ENCODE measurements around the gene MYH14. TPM values are rescaled to one million over a fixed set of nuclear protein-coding genes. Genes with fewer than 3 reads are reported as not detected.

The MYH14 gene
- total and polyA plus RNA-seq, 2 of the 13 experiments (the other 11 are each of a cell fraction or from before 2014, with no cell fraction given) = 5.5 to 5.8 TPM

DNA sequence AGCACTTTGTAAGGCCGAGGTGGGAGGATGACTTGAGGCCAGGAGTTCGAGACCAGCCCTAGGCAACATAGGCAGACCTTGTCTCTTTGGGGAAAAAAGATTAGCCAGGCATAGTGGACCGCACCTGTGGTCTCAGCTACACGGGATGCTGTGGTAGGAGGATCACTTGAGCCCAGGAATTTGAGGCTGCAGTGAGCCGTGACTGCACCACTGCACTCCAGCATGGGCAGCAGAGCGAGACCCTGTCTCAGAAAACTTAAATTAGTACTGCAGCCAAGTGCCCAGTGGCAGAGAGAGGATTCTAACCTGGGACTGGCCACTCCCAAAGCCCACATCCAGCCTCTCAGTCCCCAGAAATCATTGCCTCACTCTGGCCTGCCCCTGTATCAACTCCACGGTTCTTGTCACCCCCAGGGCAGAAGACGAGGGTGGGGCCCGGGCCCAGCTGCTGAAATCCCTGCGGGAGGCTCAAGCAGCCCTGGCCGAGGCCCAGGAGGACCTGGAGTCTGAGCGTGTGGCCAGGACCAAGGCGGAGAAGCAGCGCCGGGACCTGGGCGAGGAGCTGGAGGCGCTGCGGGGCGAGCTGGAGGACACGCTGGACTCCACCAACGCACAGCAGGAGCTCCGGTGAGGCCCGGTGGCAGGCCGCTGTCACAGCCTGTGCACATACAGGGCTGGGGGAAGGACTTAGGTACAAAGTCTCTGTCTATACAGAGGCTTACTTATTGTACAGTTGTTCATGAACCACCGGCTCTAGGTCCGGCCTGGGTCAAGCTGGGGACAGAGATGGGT lies 72.4 kb downstream of the MYH14 start (continued):
- 0 out of 2 replicates have a peak, but pooled peaks have one; percentile 29 for TF ChIP-seq KAT8 (CRISPR knock-in tag; IDR thresholded peaks at IDR 0.05)
- TF ChIP-seq ZNF777 (CRISPR knock-in tag; IDR thresholded peaks at IDR 0.05) = no peak
- 0 out of 2 replicates have a peak, but pooled peaks have one; percentile 33 for TF ChIP-seq MEF2D (CRISPR knock-in tag; IDR thresholded peaks at IDR 0.05)
- no peak for TF ChIP-seq ARNT (IDR thresholded peaks at IDR 0.05)
- 0 out of 2 replicates have a peak, but pooled peaks have one; percentile 33 for TF ChIP-seq ZNF205 (CRISPR knock-in tag; IDR thresholded peaks at IDR 0.05)
- no peak for TF ChIP-seq SETDB1 (CRISPR knock-in tag; IDR thresholded peaks at IDR 0.05; ENCODE audit: borderline replicate concordance)
- no peak for TF ChIP-seq ZNF33B (CRISPR knock-in tag; IDR thresholded peaks at IDR 0.05)
- TF ChIP-seq ATRX (CRISPR knock-in tag; IDR thresholded peaks at IDR 0.05; ENCODE audit: borderline replicate concordance) = no peak
- TF ChIP-seq NFKB2 (CRISPR knock-in tag; IDR thresholded peaks at IDR 0.05; ENCODE audit: borderline replicate concordance) = no peak
- TF ChIP-seq CBX1 (IDR thresholded peaks at IDR 0.05; ENCODE audit: low read depth) = no peak
- TF ChIP-seq ZFY (CRISPR knock-in tag; IDR thresholded peaks at IDR 0.05) = peak; percentile 91
- TF ChIP-seq PHB2 (IDR thresholded peaks at IDR 0.05; ENCODE audit: partially characterized antibody) = no peak
- no peak for TF ChIP-seq KDM5B (CRISPR knock-in tag; IDR thresholded peaks at IDR 0.05; ENCODE audit: borderline replicate concordance)
- no peak for TF ChIP-seq CHCHD3 (CRISPR knock-in tag; IDR thresholded peaks at IDR 0.05)
- TF ChIP-seq, protein P1, sequence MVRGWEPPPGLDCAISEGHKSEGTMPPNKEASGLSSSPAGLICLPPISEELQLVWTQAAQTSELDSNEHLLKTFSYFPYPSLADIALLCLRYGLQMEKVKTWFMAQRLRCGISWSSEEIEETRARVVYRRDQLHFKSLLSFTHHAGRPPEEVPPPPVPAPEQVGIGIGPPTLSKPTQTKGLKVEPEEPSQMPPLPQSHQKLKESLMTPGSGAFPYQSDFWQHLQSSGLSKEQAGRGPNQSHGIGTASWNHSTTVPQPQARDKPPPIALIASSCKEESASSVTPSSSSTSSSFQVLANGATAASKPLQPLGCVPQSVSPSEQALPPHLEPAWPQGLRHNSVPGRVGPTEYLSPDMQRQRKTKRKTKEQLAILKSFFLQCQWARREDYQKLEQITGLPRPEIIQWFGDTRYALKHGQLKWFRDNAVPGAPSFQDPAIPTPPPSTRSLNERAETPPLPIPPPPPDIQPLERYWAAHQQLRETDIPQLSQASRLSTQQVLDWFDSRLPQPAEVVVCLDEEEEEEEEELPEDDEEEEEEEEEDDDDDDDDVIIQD (CRISPR knock-in tag; IDR thresholded peaks at IDR 0.05; ENCODE audit: low read depth) = no peak
- no peak; the same call in 1 of the 2 replicates for TF ChIP-seq ZNF556 (CRISPR knock-in tag; IDR thresholded peaks at IDR 0.05; ENCODE audit: borderline replicate concordance)
- TF ChIP-seq ZBTB42 (CRISPR knock-in tag; IDR thresholded peaks at IDR 0.05) = no peak
- TF ChIP-seq XRCC5 (optimal IDR thresholded peaks at IDR 0.05; ENCODE audit: low read length) = no peak
- no peak for TF ChIP-seq ADNP (CRISPR knock-in tag; IDR thresholded peaks at IDR 0.05)
- TF ChIP-seq, protein P2, sequence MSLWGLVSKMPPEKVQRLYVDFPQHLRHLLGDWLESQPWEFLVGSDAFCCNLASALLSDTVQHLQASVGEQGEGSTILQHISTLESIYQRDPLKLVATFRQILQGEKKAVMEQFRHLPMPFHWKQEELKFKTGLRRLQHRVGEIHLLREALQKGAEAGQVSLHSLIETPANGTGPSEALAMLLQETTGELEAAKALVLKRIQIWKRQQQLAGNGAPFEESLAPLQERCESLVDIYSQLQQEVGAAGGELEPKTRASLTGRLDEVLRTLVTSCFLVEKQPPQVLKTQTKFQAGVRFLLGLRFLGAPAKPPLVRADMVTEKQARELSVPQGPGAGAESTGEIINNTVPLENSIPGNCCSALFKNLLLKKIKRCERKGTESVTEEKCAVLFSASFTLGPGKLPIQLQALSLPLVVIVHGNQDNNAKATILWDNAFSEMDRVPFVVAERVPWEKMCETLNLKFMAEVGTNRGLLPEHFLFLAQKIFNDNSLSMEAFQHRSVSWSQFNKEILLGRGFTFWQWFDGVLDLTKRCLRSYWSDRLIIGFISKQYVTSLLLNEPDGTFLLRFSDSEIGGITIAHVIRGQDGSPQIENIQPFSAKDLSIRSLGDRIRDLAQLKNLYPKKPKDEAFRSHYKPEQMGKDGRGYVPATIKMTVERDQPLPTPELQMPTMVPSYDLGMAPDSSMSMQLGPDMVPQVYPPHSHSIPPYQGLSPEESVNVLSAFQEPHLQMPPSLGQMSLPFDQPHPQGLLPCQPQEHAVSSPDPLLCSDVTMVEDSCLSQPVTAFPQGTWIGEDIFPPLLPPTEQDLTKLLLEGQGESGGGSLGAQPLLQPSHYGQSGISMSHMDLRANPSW (CRISPR knock-in tag; IDR thresholded peaks at IDR 0.05; ENCODE audit: borderline replicate concordance) = no peak
- TF ChIP-seq ELF4 (CRISPR knock-in tag; IDR thresholded peaks at IDR 0.05; ENCODE audit: borderline replicate concordance) = no peak
- no peak for TF ChIP-seq ATF7 (IDR thresholded peaks at IDR 0.05)
- no peak for TF ChIP-seq ATF7 (CRISPR knock-in tag; IDR thresholded peaks at IDR 0.05)
- TF ChIP-seq ZNF766 (CRISPR knock-in tag; IDR thresholded peaks at IDR 0.05; ENCODE audit: borderline replicate concordance) = no peak
- TF ChIP-seq, protein P3, sequence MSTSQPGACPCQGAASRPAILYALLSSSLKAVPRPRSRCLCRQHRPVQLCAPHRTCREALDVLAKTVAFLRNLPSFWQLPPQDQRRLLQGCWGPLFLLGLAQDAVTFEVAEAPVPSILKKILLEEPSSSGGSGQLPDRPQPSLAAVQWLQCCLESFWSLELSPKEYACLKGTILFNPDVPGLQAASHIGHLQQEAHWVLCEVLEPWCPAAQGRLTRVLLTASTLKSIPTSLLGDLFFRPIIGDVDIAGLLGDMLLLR (CRISPR knock-in tag; IDR thresholded peaks at IDR 0.05) = no peak
- no peak for TF ChIP-seq ZSCAN25 (CRISPR knock-in tag; IDR thresholded peaks at IDR 0.05)
- TF ChIP-seq TFDP2 (CRISPR knock-in tag; IDR thresholded peaks at IDR 0.05) = no peak; the same call in 1 of the 2 replicates
